Activated CD4-positive, alpha-beta memory T cell treated with anti-CD3 and anti-CD28 coated beads for 36 hours (primary cell): ENCODE results near the gene ZSWIM3. TPM values are rescaled to one million over a fixed set of nuclear protein-coding genes. Genes with fewer than 3 reads are reported as not detected.

Source experiments
- CTCF ChIA-PET: fragments of 350-600 bp; sonication (Branson Sonifier 250); formaldehyde crosslinking; loops from one replicate; lab custom pipeline; 2021; ENCODE audit warnings: antibody characterized with exemption, inconsistent platforms; lab: Charles Lee
- POLR2A ChIA-PET: fragments of 350-600 bp; sonication (Branson Sonifier 250); formaldehyde crosslinking; loops from one replicate; lab custom pipeline; 2021; ENCODE audit warnings: antibody characterized with exemption; lab: Charles Lee
- DNase-seq: peaks from one replicate; pipeline ENCODE4 v3.0.0-alpha.2; 2020
- H3K27ac Mint-ChIP-seq: one replicate; pipeline ENCODE4 v1.8.0; 2021; ENCODE audit warnings: mixed read lengths
- H3K27me3 Mint-ChIP-seq: one replicate; pipeline ENCODE4 v1.8.0; 2021; ENCODE audit warnings: mixed read lengths
- H3K36me3 Mint-ChIP-seq: one replicate; pipeline ENCODE4 v1.8.0; 2021; ENCODE audit warnings: mixed read lengths
- H3K4me1 Mint-ChIP-seq: one replicate; pipeline ENCODE4 v1.8.0; 2021; ENCODE audit warnings: low read depth, mixed read lengths
- H3K4me3 Mint-ChIP-seq: one replicate; pipeline ENCODE4 v1.8.0; 2021; ENCODE audit warnings: mild to moderate bottlenecking, mixed read lengths
- H3K9me3 Mint-ChIP-seq: one replicate; pipeline ENCODE4 v1.8.0; 2021; ENCODE audit warnings: mixed read lengths
- intact Hi-C: fragments of 100-400 bp; cut with micrococcal nuclease; formaldehyde crosslinking; loops from one replicate; pipeline ENCODE4 v1.15.1; 2023
- total RNA-seq, 2 experiments: library from RNA; stranded (reverse); gene quantifications; one replicate each; pipeline ENCODE4 v1.2.3, GENCODE V29; 2021

Gene ZSWIM3
- total RNA-seq, 2 experiments from 2014 or later, result 4.7 TPM

DNA sequence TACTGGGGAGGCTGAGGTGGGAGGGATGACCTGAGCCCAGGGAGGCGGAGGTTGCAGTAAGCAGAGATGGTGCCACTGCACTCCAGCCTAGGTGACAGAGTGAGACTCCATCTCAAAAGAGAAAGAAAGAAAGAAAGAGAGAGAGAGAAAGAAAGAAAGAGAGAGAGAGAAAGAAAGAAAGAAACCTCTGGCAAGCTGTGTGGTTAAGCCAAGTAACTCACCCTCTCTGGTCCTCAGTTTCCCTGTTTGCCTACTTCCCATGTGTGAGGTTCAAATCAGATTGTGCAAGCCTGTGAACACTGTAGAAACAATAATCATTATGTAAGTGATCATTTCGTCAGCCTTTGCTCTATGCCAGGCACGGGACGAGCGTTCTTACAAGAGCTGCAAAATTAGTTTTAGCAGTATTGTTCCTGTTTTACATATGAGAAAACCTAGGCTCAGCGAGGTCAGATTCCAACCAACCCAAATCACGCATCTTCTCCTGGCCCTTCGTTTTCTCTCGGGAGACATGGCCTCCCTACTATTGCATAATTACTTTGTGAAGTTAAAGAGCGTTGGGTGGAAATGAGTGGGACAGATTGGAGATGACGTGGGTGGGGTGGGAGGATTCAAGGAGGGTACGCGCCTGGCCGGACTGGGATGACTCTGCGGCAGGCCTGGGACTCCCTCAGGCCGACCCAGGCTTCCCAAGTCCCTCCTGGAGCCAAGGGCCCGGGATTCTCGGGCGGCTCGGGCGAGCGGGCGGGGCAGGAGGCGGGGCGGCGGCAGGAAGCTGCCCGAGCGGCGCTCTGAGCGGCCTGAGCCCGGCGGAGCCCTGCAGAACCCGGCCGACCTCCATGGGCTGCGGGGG, 24.2 kb upstream of the ZSWIM3 start, which contains the start of gene SNX21:
TSS of gene SNX21 (plus strand) at position 770 of the 853 bp plus-strand sequence. CDS start 121 bp downstream, outside the sequence.
- H3K9me3 Mint-ChIP-seq, result no peaks in the 10 kb centered on the region
- no peaks in the 10 kb centered on the region for H3K36me3 Mint-ChIP-seq
- H3K4me1 Mint-ChIP-seq, result peaks cover 13% of the 10 kb centered on the region
- no peak within 1 kb of the TSS for H3K27ac Mint-ChIP-seq
- intact Hi-C loops, result loop anchor here (10.0 kb wide), 1 partner anchor 52 kb away; the partner anchor contains the start of genes SPATA25 and ZSWIM1
- CTCF ChIA-PET, result interaction anchor here (2.3 to 2.6 kb wide), 2 partner anchors 9 to 137 kb away, joined by 9 to 10 read pairs; no protein-coding TSS in a partner anchor
- peak; percentile 61 for DNase-seq
- POLR2A ChIA-PET, result interaction anchor here (0.8 to 1.3 kb wide), 3 partner anchors 16 to 130 kb away, joined by 3 read pairs; partner anchors contain the start of gene UBE2C
- H3K4me3 Mint-ChIP-seq, result peak within 1 kb of the TSS; percentile 66
- H3K27me3 Mint-ChIP-seq, result no peaks in the 10 kb centered on the region

DNA sequence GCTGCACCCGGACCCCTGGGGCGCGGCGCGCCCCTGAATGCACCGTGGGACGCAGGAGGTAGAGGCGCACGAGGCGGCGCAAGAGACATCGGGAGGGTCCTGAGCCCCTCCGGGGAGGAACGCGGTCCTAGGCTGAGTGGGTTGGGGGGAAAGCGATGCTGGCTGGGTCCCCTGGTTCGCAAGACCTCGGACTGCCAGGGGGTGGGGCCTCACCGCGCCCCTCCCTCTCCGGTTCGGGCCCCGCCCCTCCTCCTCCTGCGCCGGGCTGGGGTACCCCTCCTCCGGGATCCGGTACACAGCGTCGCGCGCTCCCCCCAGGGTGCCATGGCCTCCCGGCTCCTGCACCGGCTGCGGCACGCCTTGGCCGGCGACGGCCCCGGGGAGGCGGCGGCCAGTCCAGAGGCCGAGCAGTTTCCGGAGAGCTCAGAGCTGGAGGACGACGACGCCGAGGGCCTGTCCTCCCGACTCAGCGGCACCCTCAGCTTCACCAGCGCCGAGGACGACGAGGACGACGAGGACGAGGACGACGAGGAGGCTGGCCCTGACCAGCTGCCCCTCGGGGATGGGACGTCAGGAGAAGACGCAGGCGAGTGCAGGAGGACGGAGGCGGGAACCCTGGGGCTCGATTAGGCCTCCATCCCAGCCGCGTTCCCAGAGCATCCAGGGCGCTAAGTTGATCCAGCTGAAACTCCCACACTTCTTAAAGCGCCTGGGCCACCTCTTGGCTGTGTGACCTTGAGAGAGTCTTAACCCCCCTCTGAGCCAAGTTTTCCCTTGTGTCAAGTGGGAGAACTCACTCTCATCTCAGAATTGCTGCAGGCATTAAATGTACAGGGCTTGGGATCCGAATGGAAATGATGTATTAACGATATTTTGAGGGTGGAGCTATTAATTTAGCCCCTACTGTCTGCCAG, 23.3 kb upstream of the ZSWIM3 start:
- ChIA-PET POLR2A (interaction anchor here (0.6 to 1.1 kb wide), 3 partner anchors 20 to 129 kb away, joined by 3 read pairs; partner anchors contain the start of gene UBE2C), CTCF (interaction anchor here (1.1 to 2.6 kb wide), 3 partner anchors 10 to 136 kb away, joined by 3 to 10 read pairs (median 9); no protein-coding TSS in a partner anchor)
- intact Hi-C loops, result loop anchor here (10.0 kb wide), 1 partner anchor 51 kb away; the partner anchor contains the start of genes SPATA25 and ZSWIM1

DNA sequence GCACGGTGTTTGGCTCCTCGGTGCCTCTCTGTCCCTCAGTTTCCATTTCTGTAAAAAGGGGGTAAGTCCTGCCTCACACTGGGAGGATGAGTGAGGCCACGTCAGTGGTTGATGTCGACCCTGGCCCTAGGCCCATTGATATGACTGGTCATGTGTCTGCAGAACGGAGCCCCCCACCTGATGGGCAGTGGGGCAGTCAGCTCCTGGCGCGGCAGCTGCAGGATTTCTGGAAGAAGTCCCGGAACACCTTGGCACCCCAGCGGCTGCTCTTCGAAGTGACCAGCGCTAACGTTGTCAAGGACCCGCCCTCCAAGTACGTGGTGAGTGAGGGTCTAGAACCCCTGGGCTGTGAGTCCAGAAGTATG, 22.6 kb upstream of the ZSWIM3 start:
- peaks cover 13% of the 10 kb centered on the region for H3K4me1 Mint-ChIP-seq
- no peak overlapping the region for H3K27ac Mint-ChIP-seq
- DNase-seq, result no peak
- POLR2A ChIA-PET, result interaction anchor here (0.6 to 1.1 kb wide), 2 partner anchors 20 to 22 kb away, joined by 3 read pairs; partner anchors contain the start of gene UBE2C
- H3K27me3 Mint-ChIP-seq, result no peaks in the 10 kb centered on the region
- H3K36me3 Mint-ChIP-seq, result no peaks in the 10 kb centered on the region
- intact Hi-C loops, result loop anchor here (10.0 kb wide), 1 partner anchor 50 kb away; the partner anchor contains the start of genes SPATA25 and ZSWIM1
- peak overlapping the region; percentile 49 for H3K4me3 Mint-ChIP-seq
- CTCF ChIA-PET, result interaction anchor here (1.1 to 2.6 kb wide), 2 partner anchors 10 to 36 kb away, joined by 3 to 10 read pairs; no protein-coding TSS in a partner anchor
- no peaks in the 10 kb centered on the region for H3K9me3 Mint-ChIP-seq

More for the DNA sequence above, 23.3 kb upstream of the ZSWIM3 start:
- Mint-ChIP-seq H3K27me3 (no peaks in the 10 kb centered on the region), H3K4me3 (peak overlapping the region; percentile 49), H3K4me1 (peaks cover 13% of the 10 kb centered on the region), H3K27ac (no peak overlapping the region), H3K36me3 (no peaks in the 10 kb centered on the region), H3K9me3 (no peaks in the 10 kb centered on the region)
- peak; percentile 60 for DNase-seq

DNA sequence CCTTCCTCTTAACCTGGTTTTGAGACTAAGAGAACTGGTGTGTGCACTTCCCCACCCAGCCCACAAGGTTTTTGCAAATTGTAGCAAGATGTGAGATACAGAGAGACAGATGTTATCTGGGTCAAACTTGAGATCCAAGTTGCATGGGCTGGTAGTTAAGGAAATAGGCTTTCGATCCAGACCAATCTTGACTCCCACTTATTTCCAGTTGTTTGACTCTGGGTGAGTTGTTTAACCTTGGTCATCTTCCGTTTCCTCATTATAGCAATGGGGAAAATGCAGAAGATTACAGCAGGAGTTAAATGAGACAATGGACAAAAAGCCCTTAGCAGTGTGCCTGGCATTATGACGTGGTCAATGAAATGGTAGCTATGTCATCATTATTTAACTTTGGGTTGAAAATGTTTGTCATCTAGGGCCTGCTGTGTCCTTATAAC, 22.1 kb upstream of the ZSWIM3 start:
- H3K27ac Mint-ChIP-seq, result no peak overlapping the region
- H3K27me3 Mint-ChIP-seq, result no peaks in the 10 kb centered on the region
- CTCF ChIA-PET, result interaction anchor here (1.1 to 1.2 kb wide), 2 partner anchors 36 to 135 kb away, joined by 3 to 4 read pairs; no protein-coding TSS in a partner anchor
- no peaks in the 10 kb centered on the region for H3K9me3 Mint-ChIP-seq
- intact Hi-C loops, result loop anchor here (10.0 kb wide), 1 partner anchor 49 kb away; the partner anchor contains the start of genes SPATA25 and ZSWIM1
- POLR2A ChIA-PET, result no interaction called here
- DNase-seq, result no peak
- no peaks in the 10 kb centered on the region for H3K36me3 Mint-ChIP-seq
- H3K4me3 Mint-ChIP-seq, result no peak overlapping the region
- H3K4me1 Mint-ChIP-seq, result peaks cover 13% of the 10 kb centered on the region

DNA sequence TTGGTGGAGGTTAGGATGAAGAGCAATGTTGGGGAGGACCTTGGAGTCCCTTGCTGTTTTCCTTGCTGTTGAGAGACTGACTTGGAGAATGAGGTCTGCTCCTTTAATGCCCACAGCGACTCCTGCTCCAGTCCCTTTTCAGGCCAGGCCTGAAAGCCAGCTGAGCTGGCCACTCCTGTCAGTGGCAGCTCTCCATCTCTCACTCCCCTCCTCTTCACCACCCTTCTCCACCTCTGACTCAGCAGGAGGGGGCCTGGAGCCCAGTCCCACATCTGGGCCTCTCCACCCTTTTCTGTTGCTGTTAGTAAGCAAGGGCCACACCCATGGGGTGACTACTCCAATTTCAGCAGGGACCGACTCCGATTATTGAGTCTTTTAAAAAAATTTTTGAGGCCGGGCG, 21.6 kb upstream of the ZSWIM3 start:
- Mint-ChIP-seq H3K4me3 (no peak overlapping the region), H3K4me1 (peaks cover 13% of the 10 kb centered on the region), H3K27me3 (no peaks in the 10 kb centered on the region), H3K27ac (no peak overlapping the region), H3K9me3 (no peaks in the 10 kb centered on the region), H3K36me3 (no peaks in the 10 kb centered on the region)
- ChIA-PET POLR2A (no interaction called here), CTCF (interaction anchor here (1.2 kb wide), 1 partner anchor 134 kb away, joined by 4 read pairs; no protein-coding TSS in a partner anchor)
- intact Hi-C loops, result loop anchor here (10.0 kb wide), 1 partner anchor 49 kb away; the partner anchor contains the start of genes SPATA25 and ZSWIM1
- no peak for DNase-seq

DNA sequence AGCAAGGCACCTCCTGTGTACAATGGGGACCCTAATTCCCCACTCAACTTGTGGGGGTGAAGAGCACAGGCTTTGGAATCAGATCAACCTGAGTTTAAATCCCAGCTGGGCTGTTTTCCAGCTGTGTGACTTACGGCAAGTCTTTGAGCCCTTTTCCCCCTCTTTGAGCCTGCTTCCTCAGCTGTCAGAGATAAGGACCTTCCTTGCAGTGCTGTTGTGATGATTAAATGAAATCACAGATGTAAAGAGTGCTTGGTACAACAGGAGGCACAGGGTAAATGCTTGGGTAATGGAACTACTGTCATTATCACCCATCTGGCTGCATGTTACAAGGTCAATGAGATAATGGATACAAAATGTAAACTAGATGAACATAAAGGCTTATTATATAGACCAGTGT, 20.6 kb upstream of the ZSWIM3 start:
- Mint-ChIP-seq H3K9me3 (no peaks in the 10 kb centered on the region), H3K36me3 (no peaks in the 10 kb centered on the region), H3K27ac (no peak overlapping the region)

DNA sequence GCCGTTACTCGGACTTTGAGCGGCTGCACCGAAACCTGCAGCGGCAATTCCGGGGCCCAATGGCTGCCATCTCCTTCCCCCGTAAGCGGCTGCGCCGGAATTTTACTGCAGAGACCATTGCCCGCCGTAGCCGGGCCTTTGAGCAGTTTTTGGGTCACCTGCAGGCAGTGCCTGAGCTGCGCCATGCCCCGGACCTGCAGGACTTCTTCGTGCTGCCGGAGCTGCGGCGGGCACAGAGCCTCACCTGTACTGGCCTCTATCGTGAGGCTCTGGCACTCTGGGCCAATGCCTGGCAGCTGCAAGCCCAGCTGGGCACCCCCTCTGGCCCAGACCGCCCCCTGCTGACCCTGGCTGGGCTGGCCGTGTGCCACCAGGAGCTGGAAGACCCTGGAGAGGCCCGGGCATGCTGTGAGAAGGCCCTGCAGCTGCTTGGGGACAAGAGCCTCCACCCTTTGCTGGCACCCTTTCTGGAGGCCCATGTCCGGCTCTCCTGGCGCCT, 16.7 kb upstream of the ZSWIM3 start:
- DNase-seq, result no peak
- ChIA-PET CTCF (interaction anchor here (1.5 kb wide), 1 partner anchor 16 kb away, joined by 3 read pairs; no protein-coding TSS in a partner anchor), POLR2A (no interaction called here)
- H3K27me3 Mint-ChIP-seq, result no peaks in the 10 kb centered on the region
- H3K36me3 Mint-ChIP-seq, result peaks cover 11% of the 10 kb centered on the region
- intact Hi-C loops, result no loop called here
- no peaks in the 10 kb centered on the region for H3K4me1 Mint-ChIP-seq
- no peak overlapping the region for H3K27ac Mint-ChIP-seq
- no peak overlapping the region for H3K4me3 Mint-ChIP-seq
- no peaks in the 10 kb centered on the region for H3K9me3 Mint-ChIP-seq

More for the DNA sequence above, 20.6 kb upstream of the ZSWIM3 start:
- DNase-seq, result no peak
- intact Hi-C loops, result loop anchor here (10.0 kb wide), 1 partner anchor 48 kb away; the partner anchor contains the start of genes SPATA25 and ZSWIM1
- Mint-ChIP-seq H3K4me3 (no peak overlapping the region), H3K27me3 (no peaks in the 10 kb centered on the region), H3K4me1 (peaks cover 13% of the 10 kb centered on the region)
- ChIA-PET POLR2A (interaction anchor here (0.7 kb wide), 1 partner anchor 10 kb away, joined by 3 read pairs; no protein-coding TSS in a partner anchor), CTCF (interaction anchor here (0.9 kb wide), 1 partner anchor 13 kb away, joined by 4 read pairs; no protein-coding TSS in a partner anchor)

DNA sequence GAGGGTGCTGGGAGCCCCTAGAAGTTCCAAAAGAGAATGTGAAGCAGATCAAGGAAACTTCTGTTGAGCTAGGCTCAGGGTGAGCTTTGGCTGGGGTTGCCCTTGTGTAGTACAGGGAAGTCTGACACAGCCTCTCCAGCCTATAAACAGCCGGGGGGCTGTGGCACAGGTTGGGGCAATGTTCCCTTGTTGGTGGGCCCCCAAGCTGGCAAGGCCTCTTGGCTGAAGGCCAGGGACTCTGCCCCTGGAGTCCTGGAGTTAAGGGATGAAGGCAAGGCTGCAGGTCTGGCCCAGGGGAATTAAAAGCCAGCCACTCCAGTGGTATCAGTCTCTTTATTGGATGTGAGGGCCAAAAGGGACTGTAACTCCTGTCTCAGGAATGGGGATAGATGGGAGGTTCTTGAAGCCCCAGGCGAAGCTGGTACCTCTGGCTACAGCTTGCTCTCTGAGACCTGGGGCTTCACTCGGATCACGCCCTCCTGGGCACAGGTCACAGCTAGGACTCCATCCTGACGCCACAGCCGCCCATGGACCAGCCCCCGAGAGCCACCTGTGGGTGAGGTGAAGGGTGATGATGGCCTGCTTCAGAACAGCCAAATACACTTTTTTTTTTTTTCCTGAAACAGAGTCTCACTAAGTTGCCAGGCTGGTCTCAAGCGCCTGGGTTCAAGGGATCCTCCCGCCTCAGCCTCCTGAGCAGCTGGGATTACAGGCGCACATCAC, 15.8 kb upstream of the ZSWIM3 start:
- intact Hi-C loops, result no loop called here
- Mint-ChIP-seq H3K27me3 (no peaks in the 10 kb centered on the region), H3K4me3 (no peak overlapping the region), H3K36me3 (peaks cover 11% of the 10 kb centered on the region), H3K9me3 (no peaks in the 10 kb centered on the region), H3K4me1 (no peaks in the 10 kb centered on the region), H3K27ac (no peak overlapping the region)
- DNase-seq, result no peak
- CTCF ChIA-PET, result interaction anchor here (1.5 kb wide), 1 partner anchor 15 kb away, joined by 3 read pairs; no protein-coding TSS in a partner anchor
- POLR2A ChIA-PET, result no interaction called here

DNA sequence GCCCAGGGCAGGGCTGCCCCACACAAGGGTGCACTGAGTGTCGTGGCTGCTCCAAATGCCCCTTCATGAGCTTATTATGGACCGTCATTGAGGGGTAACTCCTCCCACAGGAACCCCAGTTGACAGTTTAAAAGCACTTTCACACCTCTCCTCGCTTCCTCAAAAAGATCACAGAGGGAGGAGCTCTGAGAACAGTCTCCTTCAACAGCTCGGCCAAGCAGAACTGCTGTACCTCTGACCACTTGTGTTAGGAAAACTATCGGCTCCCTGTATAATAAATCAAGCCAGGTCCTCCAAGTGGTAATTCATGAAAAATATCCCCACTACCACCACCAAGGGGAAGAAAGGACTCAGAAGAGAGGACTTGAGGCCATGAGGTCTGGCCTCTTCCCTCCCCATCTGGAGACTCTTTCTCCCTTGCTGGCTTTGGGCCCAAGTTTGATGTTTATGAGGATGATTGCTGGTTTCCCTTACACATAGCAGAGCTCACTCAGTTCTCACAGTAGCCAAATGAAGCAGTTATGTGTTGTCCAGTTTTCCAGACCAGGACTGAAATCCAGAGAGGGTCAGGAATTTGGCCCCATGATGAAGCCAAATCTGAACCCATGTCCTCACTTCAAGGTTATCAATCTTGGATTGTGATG, 15.1 kb upstream of the ZSWIM3 start:
- Mint-ChIP-seq H3K4me1 (no peaks in the 10 kb centered on the region), H3K36me3 (peaks cover 11% of the 10 kb centered on the region), H3K9me3 (no peaks in the 10 kb centered on the region), H3K27ac (no peak overlapping the region), H3K4me3 (no peak overlapping the region), H3K27me3 (no peaks in the 10 kb centered on the region)
- ChIA-PET CTCF (interaction anchor here (1.5 kb wide), 1 partner anchor 14 kb away, joined by 3 read pairs; no protein-coding TSS in a partner anchor), POLR2A (no interaction called here)
- intact Hi-C loops, result no loop called here
- no peak for DNase-seq

DNA sequence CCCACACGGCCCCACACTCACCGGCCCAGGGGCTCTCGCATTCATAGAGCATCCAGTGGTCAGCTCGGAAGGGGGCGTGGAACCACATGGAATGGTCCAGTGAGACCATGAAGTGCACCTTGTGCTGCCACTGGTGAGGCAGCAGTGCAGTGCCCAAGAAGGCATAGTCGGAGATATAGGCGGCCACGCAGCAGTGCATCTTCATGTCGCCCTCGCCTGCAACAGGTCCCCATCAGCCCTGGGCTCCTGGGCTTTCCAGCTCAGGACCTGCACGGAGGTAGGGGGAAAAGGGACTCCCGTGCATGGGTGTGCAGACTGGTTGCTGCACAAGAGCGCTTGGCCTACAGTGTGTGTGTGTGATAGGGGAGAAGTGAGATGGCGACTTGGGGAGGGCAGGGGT, 13.9 kb upstream of the ZSWIM3 start:
- no peaks in the 10 kb centered on the region for H3K9me3 Mint-ChIP-seq
- no peaks in the 10 kb centered on the region for H3K27me3 Mint-ChIP-seq
- intact Hi-C loops, result no loop called here
- ChIA-PET CTCF (no interaction called here), POLR2A (no interaction called here)
- peaks cover 15% of the 10 kb centered on the region for H3K36me3 Mint-ChIP-seq
- H3K4me1 Mint-ChIP-seq, result no peaks in the 10 kb centered on the region
- no peak for DNase-seq
- no peak overlapping the region for H3K4me3 Mint-ChIP-seq
- no peak overlapping the region for H3K27ac Mint-ChIP-seq
